ENCODE data around the gene HEPACAM.

HEPACAM gene

DNA sequence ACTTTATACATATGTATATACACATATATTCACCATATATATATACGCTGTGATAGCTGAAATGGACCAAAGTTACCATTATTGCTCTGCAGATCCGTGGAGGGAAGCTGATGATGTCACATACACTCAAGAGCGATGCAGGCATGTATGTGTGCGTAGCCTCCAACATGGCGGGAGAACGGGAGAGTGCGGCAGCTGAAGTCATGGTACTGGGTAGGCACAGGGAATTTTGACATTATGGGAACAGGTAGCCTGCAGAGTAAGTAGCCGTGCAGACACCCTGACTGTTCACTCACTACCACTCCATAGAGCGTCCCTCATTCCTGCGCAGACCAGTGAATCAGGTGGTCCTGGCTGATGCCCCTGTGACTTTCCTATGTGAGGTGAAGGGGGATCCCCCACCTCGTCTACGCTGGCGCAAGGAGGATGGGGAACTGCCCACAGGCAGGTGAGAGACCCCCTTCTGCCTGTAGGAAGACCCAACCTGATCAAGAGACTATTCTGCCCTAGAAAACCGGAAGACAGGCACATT is 65.9 kb downstream of the HEPACAM start:
- Histone ChIP-seq H3K27me3 (ENCODE audit: control insufficient read depth in 2 of 2, insufficient read depth in 2 of 2, low read length in 2 of 2) (peaks cover 65 to 78% of the 10 kb centered on the region in 2 donors), H3K27ac (ENCODE audit: low read depth in 2 of 2, low read length in 2 of 2) (no peak overlapping the region), H3K4me3 (ENCODE audit: low read length in 2 of 2) (no peak overlapping the region), H3K9me3 (ENCODE audit: control insufficient read depth in 2 of 2, low read length in 2 of 2) (no peaks in the 10 kb centered on the region), H3K36me3 (ENCODE audit: control insufficient read depth in 2 of 2, insufficient read depth in 2 of 2, low read length in 2 of 2) (no peaks in the 10 kb centered on the region), H3K4me1 (ENCODE audit: control insufficient read depth in 2 of 2, insufficient read depth in 2 of 2, low read length in 2 of 2) (peaks cover 4 to 12% of the 10 kb centered on the region in 2 donors), H3K9ac (ENCODE audit: low read depth in 1 of 2, low read length in 2 of 2) (no peak overlapping the region)

DNA sequence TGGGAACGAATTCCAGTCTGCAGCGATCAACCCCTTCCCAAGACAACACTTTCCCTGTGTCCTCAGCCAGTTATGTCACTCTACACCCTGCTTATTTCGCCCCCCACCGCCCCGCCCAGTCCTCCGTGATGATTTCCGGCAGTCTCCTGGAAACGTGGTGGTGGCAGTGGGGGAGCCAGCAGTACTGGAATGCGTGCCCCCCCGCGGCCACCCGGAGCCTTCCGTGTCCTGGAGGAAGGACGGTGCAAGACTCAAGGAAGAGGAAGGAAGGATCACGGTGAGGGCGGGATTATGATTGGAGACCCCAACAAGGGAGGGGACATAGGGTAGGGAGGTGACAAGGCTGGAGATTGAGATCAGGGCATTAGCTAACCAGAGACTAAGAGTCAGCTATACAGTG is 66.5 kb downstream of the HEPACAM start:
- Histone ChIP-seq H3K9ac (ENCODE audit: low read depth in 1 of 2, low read length in 2 of 2) (no peak overlapping the region), H3K4me1 (ENCODE audit: control insufficient read depth in 2 of 2, insufficient read depth in 2 of 2, low read length in 2 of 2) (peaks cover 4 to 12% of the 10 kb centered on the region in 2 donors), H3K27ac (ENCODE audit: low read depth in 2 of 2, low read length in 2 of 2) (no peak overlapping the region), H3K9me3 (ENCODE audit: control insufficient read depth in 2 of 2, low read length in 2 of 2) (no peaks in the 10 kb centered on the region), H3K27me3 (ENCODE audit: control insufficient read depth in 2 of 2, insufficient read depth in 2 of 2, low read length in 2 of 2) (peaks cover 70 to 81% of the 10 kb centered on the region in 2 donors), H3K36me3 (ENCODE audit: control insufficient read depth in 2 of 2, insufficient read depth in 2 of 2, low read length in 2 of 2) (no peaks in the 10 kb centered on the region), H3K4me3 (ENCODE audit: low read length in 2 of 2) (no peak overlapping the region)

Measured in mucosa of rectum (tissue), 2 donors.